GM21786 (cell line): ENCODE results near the gene EEFSEC.

Experiments
- ATAC-seq: cut with Tn5 transposase; IDR thresholded peaks from one replicate; pipeline ENCODE4 v1.9.1; 2021; ENCODE audit not compliant: unreplicated experiment

Gene EEFSEC

GRCh38 chr3:128180913-128181312, 27.6 kb downstream of the EEFSEC start:
- ATAC-seq = no peak

DNA sequence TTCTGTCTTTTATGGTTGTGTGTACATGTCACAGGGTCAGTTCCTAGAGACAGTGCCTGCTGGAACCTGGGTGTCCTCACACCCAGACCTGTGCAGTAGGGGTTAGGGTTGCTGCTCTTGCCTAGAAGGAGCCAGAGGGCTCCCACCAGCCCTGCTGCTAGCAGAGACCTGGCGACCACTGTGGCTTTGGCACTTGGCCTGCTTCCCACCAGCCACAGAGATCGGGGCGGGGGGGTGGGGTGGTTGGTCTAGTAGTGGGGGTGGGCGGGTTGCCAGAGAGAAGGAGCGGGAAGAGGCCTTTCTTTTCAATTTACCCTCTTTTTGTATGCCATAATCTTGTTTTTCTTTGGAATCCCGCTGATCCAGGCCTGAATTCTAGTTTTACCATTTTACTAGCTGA, 29.4 kb downstream of the EEFSEC start:
- no peak for ATAC-seq

- ATAC-seq = no peak
These were observed 32.6 kb downstream of the EEFSEC start for GRCh38 chr3:128185630-128186447.

GRCh38 chr3:128187495-128187894, 34.2 kb downstream of the EEFSEC start:
- no peak for ATAC-seq

- no peak for ATAC-seq
These were observed 35.0 kb downstream of the EEFSEC start for GRCh38 chr3:128188326-128188725.

- no peak for ATAC-seq
These were observed 35.7 kb downstream of the EEFSEC start for GRCh38 chr3:128188956-128189355.

DNA sequence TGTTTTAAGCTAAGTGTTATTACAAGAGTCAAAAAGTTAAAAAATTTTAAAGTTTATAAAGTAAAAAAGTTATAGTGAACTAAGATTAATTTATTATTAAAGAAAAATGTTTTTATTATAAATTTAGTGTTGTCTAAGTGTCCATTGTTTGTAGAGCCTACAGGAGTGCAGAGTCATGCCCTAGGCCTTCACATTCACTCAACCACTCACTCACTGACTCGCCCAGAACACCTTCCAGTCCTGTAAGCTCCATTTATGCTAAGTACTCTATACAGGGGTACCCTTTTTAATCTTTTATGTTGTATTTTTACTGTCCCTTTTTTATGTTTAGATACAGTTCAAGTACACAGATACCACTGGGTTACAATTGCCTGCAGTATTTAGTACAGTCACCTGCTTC, 37.2 kb downstream of the EEFSEC start:
- ATAC-seq = no peak

DNA sequence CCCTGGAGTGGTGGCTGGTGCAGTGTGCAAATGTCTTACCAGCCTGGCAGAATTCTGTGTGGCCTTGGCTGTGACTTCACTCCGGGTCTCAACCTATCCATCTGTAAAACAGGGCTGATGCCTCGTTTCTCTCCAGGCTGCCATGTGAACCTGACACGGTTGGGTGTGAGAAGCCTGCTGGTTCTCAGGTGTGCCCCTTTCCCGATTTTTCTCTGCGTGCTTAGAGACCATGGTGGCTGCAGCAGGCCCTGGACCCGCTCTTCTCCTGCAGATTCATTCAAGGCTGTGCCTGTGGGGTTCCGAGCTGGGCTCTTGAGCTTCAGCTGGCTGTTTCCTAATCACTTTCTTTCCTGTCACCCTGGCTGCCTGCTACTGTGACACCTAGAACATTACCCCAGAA, 38.9 kb downstream of the EEFSEC start:
- no peak for ATAC-seq

DNA sequence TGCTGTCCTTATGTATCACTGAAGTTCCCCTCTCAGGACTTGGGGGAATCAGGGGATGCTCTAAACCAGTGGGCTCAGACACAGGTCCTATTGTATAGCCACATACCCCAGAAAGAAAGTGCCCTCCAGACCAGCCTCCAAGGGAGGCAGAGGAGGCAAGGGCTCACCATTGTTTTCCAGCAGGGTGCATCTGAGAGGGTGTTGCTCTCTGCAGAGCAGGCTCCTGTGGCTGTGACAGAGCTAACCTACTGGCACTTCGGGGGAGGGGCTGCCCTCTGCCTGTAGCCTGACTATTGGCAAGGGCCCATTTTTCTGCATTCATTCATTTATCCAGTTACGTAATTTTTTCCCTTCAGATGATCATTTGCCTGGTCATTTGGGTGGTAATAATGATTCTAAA, 39.9 kb downstream of the EEFSEC start:
- ATAC-seq = no peak

GRCh38 chr3:128194843-128195242, 41.6 kb downstream of the EEFSEC start:
- no peak for ATAC-seq

DNA sequence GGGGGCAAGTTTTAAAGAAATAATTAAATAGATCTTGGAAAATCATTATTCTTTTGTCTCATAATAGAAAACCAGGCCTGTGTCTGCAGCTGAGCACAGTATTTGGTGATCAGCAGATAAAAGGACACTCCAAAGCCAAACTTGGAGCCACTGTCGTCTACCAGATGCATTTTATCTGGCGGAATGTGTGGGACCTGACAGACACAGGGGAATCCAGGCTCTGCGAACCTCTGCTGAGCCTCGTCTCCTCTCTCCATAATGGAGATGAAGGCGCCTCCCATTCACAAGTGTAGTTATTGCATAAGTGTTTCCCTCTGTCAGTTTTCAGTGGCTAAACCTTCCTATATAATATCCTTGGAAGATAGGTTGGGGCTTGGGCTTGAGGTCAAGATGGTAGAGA, 42.1 kb downstream of the EEFSEC start:
- no peak for ATAC-seq

- no peak for ATAC-seq
These were observed 42.5 kb downstream of the EEFSEC start for GRCh38 chr3:128195802-128196201.

DNA sequence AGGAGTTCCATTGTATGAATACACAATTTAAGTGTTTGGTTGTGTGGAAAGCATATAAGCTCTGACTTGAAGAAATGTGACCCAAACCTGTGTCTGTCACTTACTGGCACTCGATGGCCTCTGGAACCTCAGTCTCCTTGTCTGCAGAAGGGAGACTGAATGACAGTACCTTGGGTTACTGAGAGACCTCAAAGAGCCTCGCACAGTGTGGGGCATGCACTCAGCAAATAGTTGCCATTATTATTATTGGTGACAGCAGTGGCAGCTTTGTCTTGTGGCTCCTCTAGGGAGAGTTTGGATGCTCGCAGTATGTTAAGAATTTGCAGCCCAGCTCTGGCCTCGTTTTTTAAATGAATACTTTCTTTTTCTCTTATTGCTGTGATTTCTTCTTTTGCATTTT, 43.4 kb downstream of the EEFSEC start:
- ATAC-seq = no peak

DNA sequence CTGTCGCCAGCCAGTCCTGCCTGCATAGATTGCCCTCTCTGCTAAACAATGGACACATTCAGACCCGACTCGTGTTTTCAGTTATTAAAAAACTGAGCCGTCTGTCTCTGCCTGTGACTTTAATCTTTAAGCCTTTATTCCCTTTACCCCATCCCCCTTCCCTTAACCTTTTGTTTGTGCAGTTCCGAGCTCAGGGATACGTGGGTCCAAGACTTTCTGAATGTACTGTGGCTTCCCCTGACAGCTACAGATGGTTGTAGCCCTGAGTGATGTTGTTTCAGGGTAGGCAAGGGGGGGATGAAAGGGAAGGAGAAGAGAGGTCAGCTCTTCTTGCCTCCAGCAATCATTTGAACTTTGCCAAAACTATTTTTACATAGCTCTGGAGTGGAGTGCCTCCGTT, 44.6 kb downstream of the EEFSEC start:
- no peak for ATAC-seq

- ATAC-seq = no peak
These were observed 45.0 kb downstream of the EEFSEC start for GRCh38 chr3:128198313-128198712.

DNA sequence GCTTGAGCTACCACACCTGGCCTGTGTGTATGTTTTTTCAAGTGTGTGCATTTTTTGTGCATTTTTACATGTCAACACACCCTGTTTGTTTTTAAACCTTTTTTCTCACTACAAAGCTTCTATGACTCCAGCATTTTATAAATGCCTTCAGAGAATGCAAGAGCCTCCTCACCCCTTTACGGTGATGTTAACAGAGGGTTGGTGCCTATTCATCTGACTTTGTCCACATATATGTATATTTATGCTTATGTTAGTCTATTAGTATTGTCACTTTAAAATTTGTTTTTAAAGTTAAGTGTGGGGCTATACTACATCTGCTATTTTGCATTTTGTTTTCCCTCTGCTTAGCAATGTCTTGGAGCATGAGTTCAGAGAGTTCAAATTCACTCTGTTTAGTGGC, 45.8 kb downstream of the EEFSEC start:
- ATAC-seq = no peak

GRCh38 chr3:128201158-128201755, 48.0 kb downstream of the EEFSEC start:
- ATAC-seq = no peak

DNA sequence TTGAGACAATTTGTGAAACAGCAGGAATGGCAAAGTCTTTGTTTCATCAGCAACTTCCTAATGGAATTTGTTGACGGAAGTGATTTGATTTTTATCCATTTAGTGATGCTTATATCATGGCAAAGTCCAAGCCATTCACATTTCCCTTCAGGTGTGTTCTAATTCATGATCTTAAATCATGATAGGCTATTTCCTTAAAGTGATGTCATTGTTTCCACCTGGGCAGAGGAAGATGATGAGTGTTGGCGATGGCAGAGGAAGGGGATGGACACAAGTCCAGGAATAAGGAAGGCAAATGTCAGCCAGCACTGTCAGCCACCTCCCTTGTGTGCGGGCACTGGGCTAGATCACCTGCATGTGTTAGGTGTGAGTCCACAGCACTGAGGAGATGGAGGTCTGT, 49.9 kb downstream of the EEFSEC start:
- no peak for ATAC-seq

DNA sequence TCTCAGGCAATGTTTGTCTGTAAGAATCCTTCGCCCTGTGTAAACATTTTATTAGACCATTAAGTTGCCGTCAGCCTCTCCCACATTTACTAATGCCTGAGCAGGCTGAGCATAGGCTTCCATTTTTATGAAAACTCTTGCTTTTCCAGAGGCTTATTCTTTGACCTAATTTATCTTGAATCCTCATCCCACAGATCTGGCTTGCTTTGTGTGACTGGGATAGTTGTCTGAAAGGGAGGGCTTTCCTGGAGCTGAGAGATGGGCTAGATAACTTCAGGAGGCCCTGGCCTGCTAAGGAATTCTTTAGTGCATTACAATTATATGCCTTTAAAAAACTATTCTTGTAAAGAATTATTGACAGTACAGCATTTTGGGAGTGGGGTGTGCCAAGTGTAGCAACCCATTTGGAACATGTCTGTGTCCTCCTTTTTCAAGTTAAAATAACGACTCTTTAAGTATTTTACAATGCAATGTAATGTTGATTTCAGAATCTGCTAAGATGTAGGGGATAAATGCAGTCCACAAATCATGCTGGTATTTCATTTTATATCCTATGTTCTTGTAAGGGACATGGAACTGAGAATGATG, 52.4 kb downstream of the EEFSEC start:
- no peak for ATAC-seq

- ATAC-seq = no peak
These were observed 54.7 kb downstream of the EEFSEC start for GRCh38 chr3:128207951-128208350.

GRCh38 chr3:128210711-128211110, 57.4 kb downstream of the EEFSEC start:
- no peak for ATAC-seq

GRCh38 chr3:128214056-128214455, 60.8 kb downstream of the EEFSEC start:
- ATAC-seq = no peak
